GM12892 (cell line): ENCODE data around the gene STK16.
A peak's percentile ranks its signal among the peaks of the same experiment; 100 is the strongest.

Experiments
- POLR2A ChIP-seq: IDR thresholded peaks from 2 replicates; pipeline ENCODE4 v1.6.1; 2011; ENCODE audit warnings: low read depth, low read length, control low read depth
- POLR2AphosphoS5 ChIP-seq: IDR thresholded peaks from 2 replicates; pipeline ENCODE4 v1.6.1; 2011; ENCODE audit warnings: low read depth, low read length, control low read depth
- TAF1 ChIP-seq: IDR thresholded peaks from 2 replicates; pipeline ENCODE4 v1.6.1; 2011; ENCODE audit warnings: low read depth, mild to moderate bottlenecking, control low read depth, low read length, borderline replicate concordance

DNA sequence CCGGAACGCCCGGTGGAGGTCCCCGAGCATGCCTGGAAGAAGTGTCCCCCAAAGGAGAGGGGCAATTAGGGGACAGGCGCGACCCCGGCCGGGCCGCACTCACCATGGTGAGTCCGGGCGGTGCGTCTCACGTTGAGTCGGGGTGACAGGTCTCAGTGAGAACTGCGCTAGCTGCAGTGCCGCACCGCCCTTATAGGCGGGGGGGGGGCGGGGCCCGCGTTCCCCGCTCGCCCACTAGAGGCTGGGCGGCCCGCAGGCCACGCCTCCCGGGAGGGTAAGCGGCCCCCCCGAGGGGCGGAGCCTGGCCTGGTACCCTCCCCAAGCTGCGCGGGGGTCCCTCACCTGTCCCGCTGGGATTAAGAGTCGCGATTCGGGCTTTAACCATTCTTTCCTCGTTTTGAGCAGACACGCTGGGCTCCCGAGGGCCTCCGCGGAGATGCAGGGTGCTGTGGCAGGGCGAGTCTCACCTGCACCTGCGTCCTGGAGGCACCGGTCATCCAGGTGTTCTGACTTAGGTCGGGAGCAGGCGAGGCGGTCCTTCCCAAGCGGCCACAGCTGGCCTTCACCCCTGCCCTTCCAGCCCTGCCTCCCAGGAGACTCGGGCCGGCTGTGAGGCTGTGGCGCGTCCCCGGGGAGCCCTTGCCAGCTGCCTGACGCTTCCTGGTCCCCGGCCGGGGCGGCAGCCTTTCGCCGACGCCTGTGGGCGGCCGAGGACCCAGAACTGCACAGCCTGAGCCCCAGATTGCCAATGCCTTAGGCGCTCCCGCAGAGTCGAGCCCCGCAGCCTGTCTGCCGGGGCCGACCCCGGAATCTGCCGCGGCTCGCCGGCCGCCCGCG, 8.7 kb downstream of the STK16 start, which contains the start of gene TUBA4A:
- TF ChIP-seq POLR2A (peak; percentile 99), POLR2AphosphoS5 (peak; percentile 98), TAF1 (peak; percentile 79)
